Upper lobe of left lung (tissue), 4 donors: Measurements from ENCODE around the gene SRGAP3.

Experiments used
- EP300 ChIP-seq, 4 donors: sonication (generic); formaldehyde crosslinking; IDR thresholded peaks; one replicate each; pipeline ENCODE4 v1.5.1; 2017; ENCODE audit warnings: antibody characterized with exemption in 4 of 4, control low read depth in 2 of 4
- POLR2A ChIP-seq, 4 donors: fragments of 450-650 bp; IDR thresholded peaks; one replicate each; pipeline ENCODE4 v1.5.1; 2016 to 2017; ENCODE audit warnings: antibody characterized with exemption in 4 of 4, mild to moderate bottlenecking in 2 of 4
- POLR2AphosphoS5 ChIP-seq, 2 donors: sonication (generic); formaldehyde crosslinking; IDR thresholded peaks; one replicate each; pipeline ENCODE4 v1.5.1; 2017; ENCODE audit warnings: antibody characterized with exemption in 2 of 2
- TF ChIP-seq, protein P1 (sequence below), 6 experiments: fragments of 450-650 bp in 4 of 6; fragments of 200-600 bp in 2 of 6; sonication (generic) in 2 of 6; IDR thresholded peaks; one replicate each; pipeline ENCODE4 v1.5.1; 2016 to 2019; ENCODE audit warnings: antibody characterized with exemption in 6 of 6

DNA sequence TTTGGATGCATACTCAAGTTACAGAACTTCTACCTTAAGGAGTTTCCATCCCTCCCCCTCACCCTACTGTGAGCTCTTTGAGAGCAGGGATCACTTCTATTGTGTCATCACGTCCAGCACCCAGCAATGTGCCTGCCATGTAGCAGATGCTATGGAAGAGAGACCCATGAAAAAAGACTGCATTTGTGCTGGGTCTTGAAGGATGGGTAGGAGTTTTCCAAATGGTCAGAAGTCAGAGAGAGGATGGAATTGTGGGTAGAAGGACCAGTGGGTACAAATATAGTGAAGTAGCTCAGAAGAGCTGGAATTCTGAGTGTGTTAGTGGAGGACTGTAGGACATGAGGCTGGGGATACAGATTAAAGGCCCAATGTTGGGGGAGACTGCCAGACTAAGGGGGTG, 141.7 kb downstream of the SRGAP3 start:
- TF ChIP-seq, protein P1, sequence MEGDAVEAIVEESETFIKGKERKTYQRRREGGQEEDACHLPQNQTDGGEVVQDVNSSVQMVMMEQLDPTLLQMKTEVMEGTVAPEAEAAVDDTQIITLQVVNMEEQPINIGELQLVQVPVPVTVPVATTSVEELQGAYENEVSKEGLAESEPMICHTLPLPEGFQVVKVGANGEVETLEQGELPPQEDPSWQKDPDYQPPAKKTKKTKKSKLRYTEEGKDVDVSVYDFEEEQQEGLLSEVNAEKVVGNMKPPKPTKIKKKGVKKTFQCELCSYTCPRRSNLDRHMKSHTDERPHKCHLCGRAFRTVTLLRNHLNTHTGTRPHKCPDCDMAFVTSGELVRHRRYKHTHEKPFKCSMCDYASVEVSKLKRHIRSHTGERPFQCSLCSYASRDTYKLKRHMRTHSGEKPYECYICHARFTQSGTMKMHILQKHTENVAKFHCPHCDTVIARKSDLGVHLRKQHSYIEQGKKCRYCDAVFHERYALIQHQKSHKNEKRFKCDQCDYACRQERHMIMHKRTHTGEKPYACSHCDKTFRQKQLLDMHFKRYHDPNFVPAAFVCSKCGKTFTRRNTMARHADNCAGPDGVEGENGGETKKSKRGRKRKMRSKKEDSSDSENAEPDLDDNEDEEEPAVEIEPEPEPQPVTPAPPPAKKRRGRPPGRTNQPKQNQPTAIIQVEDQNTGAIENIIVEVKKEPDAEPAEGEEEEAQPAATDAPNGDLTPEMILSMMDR (IDR thresholded peaks at IDR 0.05) = no peak
- TF ChIP-seq POLR2A (IDR thresholded peaks at IDR 0.05) (no peak), EP300 (IDR thresholded peaks at IDR 0.05) (no peak), POLR2AphosphoS5 (IDR thresholded peaks at IDR 0.05) (no peak)
